Glutamatergic neuron (in vitro differentiated cells): ENCODE results near the gene FTSJ1. TPM values are rescaled to one million over a fixed set of nuclear protein-coding genes. Genes with fewer than 3 reads are reported as not detected.

ENCODE experiments used
- DNase-seq: peaks from one replicate; pipeline ENCODE4 v3.0.0; 2022
- H3K27ac Mint-ChIP-seq: one replicate; pipeline ENCODE4 v1.8.0; 2020; ENCODE audit warnings: mild to moderate bottlenecking, mixed read lengths, inconsistent platforms; ENCODE audit not compliant: unreplicated experiment
- H3K27me3 Mint-ChIP-seq: one replicate; pipeline ENCODE4 v1.8.0; 2020; ENCODE audit warnings: mild to moderate bottlenecking, moderate library complexity, mixed read lengths, inconsistent platforms; ENCODE audit not compliant: unreplicated experiment
- H3K36me3 Mint-ChIP-seq: one replicate; pipeline ENCODE4 v1.8.0; 2020; ENCODE audit warnings: mild to moderate bottlenecking, mixed read lengths, inconsistent platforms; ENCODE audit not compliant: unreplicated experiment
- H3K4me1 Mint-ChIP-seq: one replicate; pipeline ENCODE4 v1.8.0; 2020; ENCODE audit warnings: mild to moderate bottlenecking, low read depth, mixed read lengths, inconsistent platforms; ENCODE audit not compliant: unreplicated experiment
- H3K4me3 Mint-ChIP-seq: one replicate; pipeline ENCODE4 v1.8.0; 2020; ENCODE audit warnings: mild to moderate bottlenecking, mixed read lengths, inconsistent platforms; ENCODE audit not compliant: unreplicated experiment
- H3K9me3 Mint-ChIP-seq: one replicate; pipeline ENCODE4 v1.8.0; 2020; ENCODE audit warnings: mild to moderate bottlenecking, moderate library complexity, mixed read lengths, inconsistent platforms; ENCODE audit not compliant: unreplicated experiment
- CTCF ChIP-seq: fragments of 200-600 bp; sonication (generic); IDR thresholded peaks from one replicate; pipeline ENCODE4 v1.5.0; 2021; ENCODE audit not compliant: partially characterized antibody, unreplicated experiment
- total RNA-seq: library from RNA; stranded (reverse); fragmentation: NEBNext Ultra II Directional; extraction: Animal tissue kit (Norgen Biotek cat#: 25700); gene quantifications from one replicate; pipeline ENCODE4 v1.2.1, GENCODE V29; 2021; ENCODE audit not compliant: unreplicated experiment

The FTSJ1 gene
- total RNA-seq, 1 donor from 2014 or later = 87.6 TPM

GRCh38 chrX:48475296-48475695 is 703 bp upstream of the FTSJ1 start:
- peak overlapping the region; percentile 91 for H3K27ac Mint-ChIP-seq
- peak overlapping the region; percentile 95 for H3K4me3 Mint-ChIP-seq
- peaks cover 31% of the 10 kb centered on the region for H3K4me1 Mint-ChIP-seq
- H3K27me3 Mint-ChIP-seq = peaks cover 14% of the 10 kb centered on the region
- H3K9me3 Mint-ChIP-seq = peaks cover 20% of the 10 kb centered on the region
- no peak for DNase-seq
- H3K36me3 Mint-ChIP-seq = no peaks in the 10 kb centered on the region
- no peak for TF ChIP-seq CTCF

- Mint-ChIP-seq H3K27ac (peak overlapping the region; percentile 43), H3K4me1 (peaks cover 21% of the 10 kb centered on the region), H3K4me3 (peak overlapping the region; percentile 95), H3K36me3 (no peaks in the 10 kb centered on the region), H3K9me3 (peaks cover 18% of the 10 kb centered on the region), H3K27me3 (peaks cover 9% of the 10 kb centered on the region)
- no peak for DNase-seq
- TF ChIP-seq CTCF = no peak
Observed at GRCh38 chrX:48476919-48477318, 920 bp downstream of the FTSJ1 start.

GRCh38 chrX:48477960-48478755 is 2.2 kb downstream of the FTSJ1 start:
- H3K4me1 Mint-ChIP-seq = peaks cover 13% of the 10 kb centered on the region
- H3K27me3 Mint-ChIP-seq = peaks cover 2% of the 10 kb centered on the region
- no peak for DNase-seq
- H3K27ac Mint-ChIP-seq = no peak overlapping the region
- TF ChIP-seq CTCF = no peak
- no peaks in the 10 kb centered on the region for H3K36me3 Mint-ChIP-seq
- peak overlapping the region; percentile 95 for H3K4me3 Mint-ChIP-seq
- peaks cover 10% of the 10 kb centered on the region for H3K9me3 Mint-ChIP-seq

- H3K4me3 Mint-ChIP-seq = no peak overlapping the region
- H3K27me3 Mint-ChIP-seq = peaks cover 2% of the 10 kb centered on the region
- no peaks in the 10 kb centered on the region for H3K36me3 Mint-ChIP-seq
- H3K9me3 Mint-ChIP-seq = peaks cover 10% of the 10 kb centered on the region
- H3K4me1 Mint-ChIP-seq = peaks cover 9% of the 10 kb centered on the region
- no peak overlapping the region for H3K27ac Mint-ChIP-seq
- no peak for TF ChIP-seq CTCF
- no peak for DNase-seq
Observed at GRCh38 chrX:48478806-48479205, 2.8 kb downstream of the FTSJ1 start.

- peaks cover 2% of the 10 kb centered on the region for H3K27me3 Mint-ChIP-seq
- H3K27ac Mint-ChIP-seq = no peak overlapping the region
- no peak for DNase-seq
- no peak overlapping the region for H3K4me3 Mint-ChIP-seq
- peaks cover 10% of the 10 kb centered on the region for H3K9me3 Mint-ChIP-seq
- peaks cover 6% of the 10 kb centered on the region for H3K4me1 Mint-ChIP-seq
- no peak for TF ChIP-seq CTCF
- H3K36me3 Mint-ChIP-seq = no peaks in the 10 kb centered on the region
Observed at GRCh38 chrX:48480142-48480541, 4.1 kb downstream of the FTSJ1 start.
